Neural progenitor cell (in vitro differentiated cells): ENCODE measurements around the gene YWHAB. TPM values are rescaled to one million over a fixed set of nuclear protein-coding genes. Genes with fewer than 3 reads are reported as not detected.

Source experiments
- DNase-seq: peaks from one replicate; pipeline ENCODE4 v3.0.0-alpha.2; 2016; ENCODE audit warnings: low spot score
- H2AFZ ChIP-seq: fragments of 200-600 bp; sonication (generic); replicated peaks from 2 replicates; pipeline ENCODE4 v1.6.1; 2016; ENCODE audit warnings: antibody characterized with exemption
- H3F3A ChIP-seq: fragments of 200-600 bp; sonication (generic); 2 replicates; pipeline ENCODE4 v1.6.1; 2016; ENCODE audit warnings: antibody characterized with exemption, low read depth
- H3K27ac ChIP-seq: fragments of 200-600 bp; sonication (generic); 2 replicates; pipeline ENCODE4 v1.5.1; 2016; ENCODE audit warnings: mild to moderate bottlenecking
- H3K27me3 ChIP-seq: fragments of 200-600 bp; sonication (generic); 2 replicates; pipeline ENCODE4 v1.6.1; 2016; ENCODE audit warnings: mild to moderate bottlenecking, moderate library complexity
- H3K36me3 ChIP-seq: fragments of 200-600 bp; sonication (generic); 2 replicates; pipeline ENCODE4 v1.5.1; 2016
- H3K4me1 ChIP-seq: fragments of 200-600 bp; sonication (generic); 2 replicates; pipeline ENCODE4 v1.6.1; 2016; ENCODE audit warnings: mixed run types
- H3K4me2 ChIP-seq: fragments of 200-600 bp; sonication (generic); 2 replicates; pipeline ENCODE4 v1.6.1; 2016
- H3K4me3 ChIP-seq: fragments of 200-600 bp; sonication (generic); 2 replicates; pipeline ENCODE4 v1.5.1; 2016
- H3K79me2 ChIP-seq: fragments of 200-600 bp; sonication (generic); 2 replicates; pipeline ENCODE4 v1.6.1; 2016; ENCODE audit warnings: low read depth
- H3K9ac ChIP-seq: fragments of 200-600 bp; sonication (generic); 2 replicates; pipeline ENCODE4 v1.6.1; 2016
- H3K9me3 ChIP-seq: fragments of 200-600 bp; sonication (generic); 2 replicates; pipeline ENCODE4 v1.5.1; 2016; ENCODE audit warnings: low read depth
- H4K20me1 ChIP-seq: fragments of 200-600 bp; sonication (generic); 2 replicates; pipeline ENCODE4 v1.6.1; 2016; ENCODE audit warnings: low read depth
- H3K27ac Mint-ChIP-seq: 3 replicates; pipeline ENCODE4 v1.8.0; 2021; ENCODE audit warnings: mixed read lengths
- H3K27me3 Mint-ChIP-seq: 2 replicates; pipeline ENCODE4 v1.8.0; 2022; ENCODE audit warnings: low read depth, mild to moderate bottlenecking, inconsistent platforms, moderate library complexity, mixed read lengths; ENCODE audit not compliant: insufficient read depth
- H3K36me3 Mint-ChIP-seq: 3 replicates; pipeline ENCODE4 v1.8.0; 2021; ENCODE audit warnings: mixed read lengths
- H3K4me1 Mint-ChIP-seq: 3 replicates; pipeline ENCODE4 v1.8.0; 2021; ENCODE audit warnings: mixed read lengths
- H3K4me3 Mint-ChIP-seq: 3 replicates; pipeline ENCODE4 v1.8.0; 2021; ENCODE audit warnings: mild to moderate bottlenecking, moderate library complexity, mixed read lengths
- H3K9me3 Mint-ChIP-seq: 3 replicates; pipeline ENCODE4 v1.8.0; 2020; ENCODE audit warnings: mixed read lengths
- CTCF ChIP-seq: fragments of 200-600 bp; sonication (generic); IDR thresholded peaks from 2 replicates; pipeline ENCODE4 v1.5.1; 2017; ENCODE audit warnings: antibody characterized with exemption, mild to moderate bottlenecking
- EZH2 ChIP-seq: fragments of 200-600 bp; sonication (generic); IDR thresholded peaks from 2 replicates; pipeline ENCODE4 v1.6.1; 2017; ENCODE audit warnings: antibody characterized with exemption, mild to moderate bottlenecking, moderate library complexity
- EZH2phosphoT487 ChIP-seq: fragments of 200-600 bp; sonication (generic); IDR thresholded peaks from 2 replicates; pipeline ENCODE4 v1.6.1; 2017; ENCODE audit warnings: antibody characterized with exemption
- total RNA-seq: library from RNA; depleted of rRNA; stranded (reverse); fragments of >200 nt; gene quantifications from 2 replicates; pipeline ENCODE4 v1.2.3, GENCODE V29; 2015; ENCODE audit warnings: low replicate concordance

Gene YWHAB
- total RNA-seq, 1 donor from 2014 or later, result 107 TPM

DNA sequence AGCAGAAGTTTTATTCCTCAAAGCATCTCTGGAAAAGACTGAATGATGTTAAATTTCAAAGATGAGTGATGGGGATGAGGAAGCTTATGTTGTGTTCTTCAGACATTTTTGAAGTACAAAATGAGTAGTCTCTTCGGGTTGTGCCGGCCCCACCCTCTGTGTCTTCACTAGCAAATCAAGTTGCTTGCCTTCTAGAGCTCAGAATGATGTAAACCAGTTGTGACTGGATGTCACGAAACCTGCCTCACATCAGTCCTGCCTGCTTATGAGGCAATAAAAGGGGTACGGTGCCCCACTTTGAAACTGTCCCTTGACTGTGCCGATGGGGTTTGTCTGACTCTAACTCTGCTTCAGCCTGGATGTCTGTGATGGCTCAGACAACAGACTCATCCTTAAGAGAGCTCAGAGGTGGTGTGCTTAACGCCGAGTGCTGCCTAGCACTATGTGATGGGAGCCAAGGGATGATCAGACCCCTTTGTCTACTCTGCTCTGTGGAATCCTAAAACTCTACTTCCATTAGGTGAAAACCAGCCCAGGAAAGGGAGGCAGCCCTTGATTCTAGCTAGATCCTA, 55.7 kb downstream of the YWHAB start:
- no peaks in the 10 kb centered on the region for H3F3A ChIP-seq
- no peaks in the 10 kb centered on the region for H3K4me1 ChIP-seq
- Mint-ChIP-seq H3K4me3 (no peak overlapping the region), H3K9me3 (no peaks in the 10 kb centered on the region), H3K27ac (peak overlapping the region; percentile 8), H3K4me1 (no peaks in the 10 kb centered on the region), H3K36me3 (peaks cover 23% of the 10 kb centered on the region), H3K27me3 (peaks cover 2% of the 10 kb centered on the region)
- H3K36me3 ChIP-seq, result peaks cover 10% of the 10 kb centered on the region
- DNase-seq, result no peak
- no peaks in the 10 kb centered on the region for H3K79me2 ChIP-seq
- H3K4me2 ChIP-seq, result no peak overlapping the region
- H3K9me3 ChIP-seq, result no peaks in the 10 kb centered on the region
- no peak overlapping the region for H3K4me3 ChIP-seq
- H2AFZ ChIP-seq, result no peak overlapping the region
- no peak for TF ChIP-seq EZH2phosphoT487
- TF ChIP-seq EZH2, result no peak
- no peak for TF ChIP-seq CTCF
- no peaks in the 10 kb centered on the region for H3K27me3 ChIP-seq
- H3K27ac ChIP-seq, result no peak overlapping the region
- no peak overlapping the region for H3K9ac ChIP-seq
- H4K20me1 ChIP-seq, result peaks cover 6% of the 10 kb centered on the region

DNA sequence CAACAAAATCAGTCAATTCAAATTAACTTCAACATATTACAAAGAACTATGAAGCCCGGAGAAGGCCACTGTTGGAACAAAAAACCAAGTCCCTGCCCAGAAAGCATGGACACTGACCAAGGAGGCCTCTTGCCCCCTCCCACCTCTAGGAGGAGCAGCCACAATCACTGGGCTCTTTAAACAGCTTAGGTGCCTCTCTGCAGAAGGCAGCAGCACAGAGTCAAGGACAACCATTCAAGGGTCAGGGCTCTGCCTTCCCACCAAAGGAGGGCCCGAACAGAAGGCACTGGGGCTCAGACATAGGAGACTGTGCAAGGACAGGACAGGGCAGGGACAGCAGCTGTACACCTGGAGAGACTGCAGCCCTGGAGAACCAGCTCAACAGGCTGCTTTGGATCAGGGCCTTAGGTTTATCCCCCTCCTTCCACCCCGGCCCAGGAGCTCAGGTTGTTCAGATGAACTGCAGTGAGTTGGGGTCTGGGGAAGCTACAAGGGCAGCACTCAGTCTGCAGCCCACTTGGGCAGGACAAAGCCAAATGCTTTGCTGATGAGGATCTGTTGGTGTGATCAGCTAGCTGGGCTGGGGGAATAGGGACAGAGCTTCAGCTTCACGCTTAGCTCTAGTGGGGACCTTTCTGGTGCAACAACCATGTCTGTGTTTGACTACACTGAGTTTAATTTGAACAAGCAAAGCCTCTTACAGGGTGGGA, 56.9 kb downstream of the YWHAB start:
- peaks cover 10% of the 10 kb centered on the region for H3K36me3 ChIP-seq
- H3K79me2 ChIP-seq, result no peaks in the 10 kb centered on the region
- no peak overlapping the region for H3K4me2 ChIP-seq
- Mint-ChIP-seq H3K36me3 (peaks cover 29% of the 10 kb centered on the region), H3K4me1 (no peaks in the 10 kb centered on the region), H3K27ac (peak overlapping the region; percentile 73), H3K4me3 (no peak overlapping the region), H3K9me3 (no peaks in the 10 kb centered on the region), H3K27me3 (peaks cover 2% of the 10 kb centered on the region)
- no peaks in the 10 kb centered on the region for H3K9me3 ChIP-seq
- peaks cover 6% of the 10 kb centered on the region for H4K20me1 ChIP-seq
- TF ChIP-seq EZH2phosphoT487 (no peak), CTCF (peak; percentile 15), EZH2 (no peak)
- no peak overlapping the region for H3K4me3 ChIP-seq
- no peak overlapping the region for H3K27ac ChIP-seq
- no peaks in the 10 kb centered on the region for H3K4me1 ChIP-seq
- DNase-seq, result peak; percentile 11
- no peak overlapping the region for H3K9ac ChIP-seq
- H3K27me3 ChIP-seq, result no peaks in the 10 kb centered on the region
- no peak overlapping the region for H2AFZ ChIP-seq
- H3F3A ChIP-seq, result no peaks in the 10 kb centered on the region

GRCh38 chr20:44943828-44944227, 58.3 kb downstream of the YWHAB start:
- Histone ChIP-seq H3K27me3 (no peaks in the 10 kb centered on the region), H3K9me3 (no peaks in the 10 kb centered on the region), H3F3A (no peaks in the 10 kb centered on the region), H4K20me1 (peaks cover 6% of the 10 kb centered on the region), H3K36me3 (peaks cover 10% of the 10 kb centered on the region), H3K4me3 (no peak overlapping the region), H3K79me2 (no peaks in the 10 kb centered on the region), H3K4me1 (no peaks in the 10 kb centered on the region), H3K9ac (no peak overlapping the region), H3K27ac (no peak overlapping the region), H2AFZ (no peak overlapping the region), H3K4me2 (no peak overlapping the region)
- Mint-ChIP-seq H3K4me3 (no peak overlapping the region), H3K36me3 (peaks cover 31% of the 10 kb centered on the region), H3K27me3 (no peaks in the 10 kb centered on the region), H3K9me3 (no peaks in the 10 kb centered on the region), H3K4me1 (no peaks in the 10 kb centered on the region), H3K27ac (no peak overlapping the region)
- TF ChIP-seq EZH2phosphoT487, result no peak
- DNase-seq, result no peak

GRCh38 chr20:44945261-44945660, 59.8 kb downstream of the YWHAB start:
- H3K27ac Mint-ChIP-seq, result no peak overlapping the region
- Histone ChIP-seq H3K9me3 (no peaks in the 10 kb centered on the region), H3K4me1 (no peaks in the 10 kb centered on the region), H3F3A (no peaks in the 10 kb centered on the region), H3K4me3 (no peak overlapping the region), H3K9ac (no peak overlapping the region), H3K4me2 (no peak overlapping the region), H2AFZ (no peak overlapping the region), H3K27ac (no peak overlapping the region), H4K20me1 (peaks cover 6% of the 10 kb centered on the region), H3K36me3 (peaks cover 10% of the 10 kb centered on the region), H3K27me3 (no peaks in the 10 kb centered on the region), H3K79me2 (no peaks in the 10 kb centered on the region)
- no peak overlapping the region for H3K4me3 Mint-ChIP-seq
- no peaks in the 10 kb centered on the region for H3K4me1 Mint-ChIP-seq
- H3K36me3 Mint-ChIP-seq, result peaks cover 32% of the 10 kb centered on the region
- H3K9me3 Mint-ChIP-seq, result no peaks in the 10 kb centered on the region
- TF ChIP-seq EZH2 (no peak), CTCF (no peak), EZH2phosphoT487 (no peak)
- H3K27me3 Mint-ChIP-seq, result no peaks in the 10 kb centered on the region
- DNase-seq, result no peak
